ENCODE data around the gene OR4D9. TPM values are rescaled to one million over a fixed set of nuclear protein-coding genes. Genes with fewer than 3 reads are reported as not detected.

Gene OR4D9
- total RNA-seq, 3 donors from 2014 or later (not counting 1 experiment from before 2014, with no cell fraction given): not detected

DNA sequence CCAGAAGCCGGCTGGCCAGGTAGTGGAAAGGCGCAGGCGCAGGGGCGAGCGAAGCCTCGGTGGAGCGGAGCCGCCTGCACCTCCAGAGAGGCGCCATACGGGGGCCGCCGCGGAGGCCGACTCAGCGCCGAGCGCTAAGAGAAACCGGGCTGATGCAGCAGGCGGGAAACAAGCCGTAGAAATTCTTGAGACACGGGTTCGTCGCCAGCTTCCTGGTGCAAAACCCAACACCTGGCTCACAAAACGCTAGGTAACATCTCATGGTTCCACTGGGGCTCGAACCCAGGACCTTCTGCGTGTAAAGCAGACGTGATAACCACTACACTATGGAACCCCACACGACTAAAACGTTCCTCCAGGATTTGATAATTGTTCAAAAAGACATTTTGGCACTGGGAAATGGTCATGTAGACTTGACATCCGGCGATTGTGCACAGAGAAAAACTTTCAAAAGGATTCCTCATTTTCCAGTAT is 39.1 kb downstream of the OR4D9 start:
- Histone ChIP-seq H3K9me3 (ENCODE audit: control insufficient read depth, insufficient read depth, low read length) (no peaks in the 10 kb centered on the region), H3K27ac (ENCODE audit: low read length) (peak overlapping the region; percentile 49), H3K36me3 (ENCODE audit: control insufficient read depth, insufficient read depth, low read length) (no peaks in the 10 kb centered on the region), H3K4me1 (ENCODE audit: control insufficient read depth, insufficient read depth, low read length) (peaks cover 12% of the 10 kb centered on the region), H3K4me3 (ENCODE audit: low read length) (peak overlapping the region; percentile 59), H3K27me3 (ENCODE audit: control insufficient read depth, insufficient read depth, low read length) (no peaks in the 10 kb centered on the region)
- TF ChIP-seq, protein P1, sequence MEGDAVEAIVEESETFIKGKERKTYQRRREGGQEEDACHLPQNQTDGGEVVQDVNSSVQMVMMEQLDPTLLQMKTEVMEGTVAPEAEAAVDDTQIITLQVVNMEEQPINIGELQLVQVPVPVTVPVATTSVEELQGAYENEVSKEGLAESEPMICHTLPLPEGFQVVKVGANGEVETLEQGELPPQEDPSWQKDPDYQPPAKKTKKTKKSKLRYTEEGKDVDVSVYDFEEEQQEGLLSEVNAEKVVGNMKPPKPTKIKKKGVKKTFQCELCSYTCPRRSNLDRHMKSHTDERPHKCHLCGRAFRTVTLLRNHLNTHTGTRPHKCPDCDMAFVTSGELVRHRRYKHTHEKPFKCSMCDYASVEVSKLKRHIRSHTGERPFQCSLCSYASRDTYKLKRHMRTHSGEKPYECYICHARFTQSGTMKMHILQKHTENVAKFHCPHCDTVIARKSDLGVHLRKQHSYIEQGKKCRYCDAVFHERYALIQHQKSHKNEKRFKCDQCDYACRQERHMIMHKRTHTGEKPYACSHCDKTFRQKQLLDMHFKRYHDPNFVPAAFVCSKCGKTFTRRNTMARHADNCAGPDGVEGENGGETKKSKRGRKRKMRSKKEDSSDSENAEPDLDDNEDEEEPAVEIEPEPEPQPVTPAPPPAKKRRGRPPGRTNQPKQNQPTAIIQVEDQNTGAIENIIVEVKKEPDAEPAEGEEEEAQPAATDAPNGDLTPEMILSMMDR (IDR thresholded peaks at IDR 0.05): peak; percentile 44
- under 1% methylated on average over 31 of the region's 31 CpGs for WGBS (ENCODE audit: insufficient coverage)
- Mint-ChIP-seq H3K36me3 (peaks cover 7% of the 10 kb centered on the region), H3K27me3 (ENCODE audit: low read depth in 2 of 2) (peaks cover 3 to 18% of the 10 kb centered on the region in 2 donors), H3K4me3 (peak overlapping the region; percentile 99), H3K9me3 (no peaks in the 10 kb centered on the region), H3K4me1 (peaks cover 17 to 23% of the 10 kb centered on the region in 2 donors), H3K27ac (peak overlapping the region; percentile 98 to 100)
- DNase-seq: peak; percentile 72 to 92
- ATAC-seq: peak; percentile 80 to 89 (median 87)
- intact Hi-C loops (cut with micrococcal nuclease): loop anchor here (2.0 to 10.0 kb wide), 3 partner anchors 16 to 254 kb away; partner anchors contain the start of gene PATL1

DNA sequence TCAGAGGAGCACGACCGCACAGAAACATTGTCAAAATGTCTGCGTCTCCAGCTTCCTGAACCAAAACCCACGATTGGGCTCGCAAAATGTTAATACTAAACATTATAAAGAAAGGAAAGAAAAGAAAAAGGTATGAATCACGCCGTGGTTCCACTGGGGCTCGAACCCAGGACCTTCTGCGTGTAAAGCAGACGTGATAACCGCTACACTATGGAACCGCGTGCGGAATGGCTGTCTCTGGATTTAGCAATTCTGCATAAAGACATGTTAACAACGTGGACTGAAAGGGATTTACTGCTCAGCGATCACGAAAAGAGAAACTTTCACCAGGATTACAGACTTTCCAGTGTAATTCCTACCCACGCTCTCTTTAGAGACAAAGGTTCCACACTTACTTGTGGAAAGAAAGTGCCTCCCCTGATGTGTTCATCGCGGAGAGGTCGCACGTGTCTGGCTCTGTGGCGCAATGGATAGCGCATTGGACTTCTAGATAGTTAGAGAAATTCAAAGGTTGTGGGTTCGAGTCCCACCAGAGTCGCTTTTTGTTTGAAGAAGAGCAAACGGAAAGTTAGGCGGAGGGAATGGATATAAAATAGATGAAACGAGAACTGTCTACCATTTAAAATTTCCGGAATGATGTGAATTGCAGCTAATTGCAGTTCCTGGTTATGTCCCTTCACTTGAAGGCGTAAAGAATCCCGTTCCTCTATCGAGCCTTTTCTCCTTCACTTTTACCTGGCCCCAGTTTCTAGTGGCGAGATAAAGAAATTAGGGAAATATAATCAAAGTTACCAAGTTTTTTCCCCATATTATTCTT is 39.7 kb downstream of the OR4D9 start:
- TF ChIP-seq, protein P1 (IDR thresholded peaks at IDR 0.05): no peak
- Histone ChIP-seq H3K36me3 (ENCODE audit: control insufficient read depth, insufficient read depth, low read length) (no peaks in the 10 kb centered on the region), H3K27me3 (ENCODE audit: control insufficient read depth, insufficient read depth, low read length) (no peaks in the 10 kb centered on the region), H3K9me3 (ENCODE audit: control insufficient read depth, insufficient read depth, low read length) (no peaks in the 10 kb centered on the region), H3K27ac (ENCODE audit: low read length) (peak overlapping the region; percentile 49), H3K4me1 (ENCODE audit: control insufficient read depth, insufficient read depth, low read length) (peaks cover 18% of the 10 kb centered on the region), H3K4me3 (ENCODE audit: low read length) (peak overlapping the region; percentile 59)
- WGBS (ENCODE audit: insufficient coverage): 0% methylated on average over 30 of the region's 34 CpGs
- peak overlapping the region; percentile 98 to 100 for H3K27ac Mint-ChIP-seq
- no peaks in the 10 kb centered on the region for H3K9me3 Mint-ChIP-seq
- DNase-seq: peak; percentile 72 to 91
- H3K4me3 Mint-ChIP-seq: peak overlapping the region; percentile 99
- H3K4me1 Mint-ChIP-seq: peaks cover 23 to 29% of the 10 kb centered on the region in 2 donors
- H3K27me3 Mint-ChIP-seq (ENCODE audit: low read depth in 2 of 2): peaks cover 5 to 17% of the 10 kb centered on the region in 2 donors
- peaks cover 7% of the 10 kb centered on the region for H3K36me3 Mint-ChIP-seq
- peak; percentile 59 to 65 (median 61) for ATAC-seq
- intact Hi-C loops (cut with micrococcal nuclease): loop anchor here (1.0 to 10.0 kb wide), 4 partner anchors 9 to 254 kb away; partner anchors contain the start of gene PATL1

DNA sequence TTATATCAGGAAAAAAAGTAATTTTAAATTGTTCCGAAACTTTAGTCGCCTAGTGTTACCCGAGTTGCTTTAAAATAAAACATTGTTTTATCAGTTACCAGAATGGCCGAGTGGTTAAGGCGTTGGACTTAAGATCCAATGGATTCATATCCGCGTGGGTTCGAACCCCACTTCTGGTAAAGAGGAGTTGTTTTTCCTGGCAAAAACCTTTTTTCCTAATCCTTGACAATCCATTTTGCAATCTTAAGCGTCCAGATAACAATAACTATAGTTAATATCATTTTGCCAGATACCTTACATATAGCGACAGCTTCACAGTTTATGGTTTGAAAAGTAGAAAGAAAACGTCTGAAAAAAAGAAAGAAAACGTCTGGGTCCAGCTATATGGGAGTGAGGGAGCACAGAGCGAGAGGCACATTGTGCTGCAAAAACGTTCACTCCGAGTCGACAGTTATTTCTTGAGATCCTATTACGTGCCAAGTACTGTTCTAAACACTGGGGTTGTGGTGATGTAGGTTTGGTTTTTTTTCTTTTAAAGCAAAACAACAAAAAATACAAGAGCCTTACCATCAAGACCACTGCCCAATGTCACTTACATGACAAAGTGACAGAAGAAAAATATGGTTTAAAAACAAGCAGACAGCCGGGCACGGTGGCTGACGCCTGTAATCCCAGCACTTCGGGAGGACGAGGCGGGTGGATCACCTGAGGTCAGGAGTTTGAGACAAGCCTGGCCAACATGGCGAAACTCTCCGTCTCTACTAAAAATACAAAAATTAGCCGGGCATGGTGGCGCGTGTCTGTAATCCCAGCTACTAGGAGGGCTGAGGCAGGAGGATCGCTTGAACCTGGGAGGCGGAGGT is 40.6 kb downstream of the OR4D9 start:
- Mint-ChIP-seq H3K9me3 (no peaks in the 10 kb centered on the region), H3K36me3 (peaks cover 7% of the 10 kb centered on the region), H3K4me3 (peak overlapping the region; percentile 99), H3K4me1 (peaks cover 31 to 36% of the 10 kb centered on the region in 2 donors), H3K27me3 (ENCODE audit: low read depth in 2 of 2) (peaks cover 9 to 22% of the 10 kb centered on the region in 2 donors), H3K27ac (peak overlapping the region; percentile 98 to 100)
- Histone ChIP-seq H3K4me1 (ENCODE audit: control insufficient read depth, insufficient read depth, low read length) (peaks cover 25% of the 10 kb centered on the region), H3K36me3 (ENCODE audit: control insufficient read depth, insufficient read depth, low read length) (no peaks in the 10 kb centered on the region), H3K27ac (ENCODE audit: low read length) (no peak overlapping the region), H3K9me3 (ENCODE audit: control insufficient read depth, insufficient read depth, low read length) (no peaks in the 10 kb centered on the region), H3K4me3 (ENCODE audit: low read length) (peak overlapping the region; percentile 59), H3K27me3 (ENCODE audit: control insufficient read depth, insufficient read depth, low read length) (no peaks in the 10 kb centered on the region)
- 53% methylated on average over 28 of the region's 30 CpGs for WGBS (ENCODE audit: insufficient coverage)
- no peak for ATAC-seq
- TF ChIP-seq, protein P1 (IDR thresholded peaks at IDR 0.05): no peak
- intact Hi-C loops (cut with micrococcal nuclease): loop anchor here (1.0 to 10.0 kb wide), 4 partner anchors 8 to 253 kb away; partner anchors contain the start of gene PATL1
- peak in 1 of 2 donors; percentile 43 for DNase-seq
